DMS79 treated with DMSO at 0.1 percent for 48 hours (cell line): ENCODE data around the gene TOMM6.

ENCODE experiments used
- DNase-seq: peaks from one replicate; lab custom pipeline; 2025; lab: John Stamatoyannopoulos, UW

TOMM6 gene

GRCh38 chr6:41787219-41787917, at the start of gene TOMM6:
TSS of gene TOMM6 (plus strand) at chr6:41787694. CDS start at chr6:41787698, 4 bp downstream.
- peak; percentile 88 for DNase-seq

- no peak for DNase-seq
These were observed 48.5 kb upstream of the TOMM6 start for GRCh38 chr6:41739041-41739440.

DNA sequence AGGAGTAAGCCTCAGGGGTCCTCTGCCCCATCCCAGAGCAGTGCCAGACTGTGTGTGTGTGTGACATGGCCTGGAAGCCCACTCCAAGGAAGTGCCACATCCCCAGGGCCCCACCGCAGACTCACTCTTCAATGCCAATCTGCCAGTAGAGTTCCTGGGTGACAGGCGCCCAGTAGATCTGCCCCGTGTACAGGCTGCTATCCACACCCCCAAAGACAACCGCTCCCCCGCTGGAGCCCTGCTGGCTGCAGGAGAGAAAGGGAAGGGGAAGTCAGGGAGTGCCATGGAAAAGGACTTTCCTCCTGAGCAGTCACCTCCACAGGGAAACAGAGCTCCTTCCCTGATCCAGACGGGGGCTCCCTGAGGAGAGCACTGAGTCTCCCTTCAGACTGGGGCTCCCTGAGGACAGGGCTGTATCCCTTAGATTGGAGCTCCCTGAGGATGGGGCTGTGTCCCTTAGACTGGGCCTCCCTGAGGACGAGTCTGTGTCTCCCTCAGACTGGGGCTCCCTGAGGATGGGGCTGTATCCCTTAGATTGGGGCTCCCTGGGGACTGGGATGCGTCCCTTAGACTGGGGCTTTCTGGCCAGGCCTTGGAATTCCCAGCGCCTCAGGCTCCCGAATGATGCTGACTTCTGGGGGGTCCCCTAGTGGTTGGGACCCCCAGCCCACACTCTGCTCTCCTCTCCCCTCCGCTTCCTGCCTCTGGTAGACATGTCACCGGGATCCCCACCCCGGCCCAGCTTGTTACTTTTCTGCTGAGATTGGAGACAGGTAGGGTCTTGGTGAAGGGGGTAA, 46.9 kb upstream of the TOMM6 start:
- no peak for DNase-seq

- no peak for DNase-seq
These were observed 45.6 kb upstream of the TOMM6 start for GRCh38 chr6:41741625-41742490.

GRCh38 chr6:41743406-41744235, 43.9 kb upstream of the TOMM6 start:
- DNase-seq = no peak

GRCh38 chr6:41744236-41744787, 43.2 kb upstream of the TOMM6 start:
- DNase-seq = no peak

- DNase-seq = no peak
These were observed 41.4 kb upstream of the TOMM6 start for GRCh38 chr6:41746107-41746506.

GRCh38 chr6:41747256-41748101, 40.0 kb upstream of the TOMM6 start, which contains the start of gene PGC:
TSS of gene PGC (minus strand) at chr6:41747397. CDS start at chr6:41747334, 63 bp downstream.
- DNase-seq = no peak

DNA sequence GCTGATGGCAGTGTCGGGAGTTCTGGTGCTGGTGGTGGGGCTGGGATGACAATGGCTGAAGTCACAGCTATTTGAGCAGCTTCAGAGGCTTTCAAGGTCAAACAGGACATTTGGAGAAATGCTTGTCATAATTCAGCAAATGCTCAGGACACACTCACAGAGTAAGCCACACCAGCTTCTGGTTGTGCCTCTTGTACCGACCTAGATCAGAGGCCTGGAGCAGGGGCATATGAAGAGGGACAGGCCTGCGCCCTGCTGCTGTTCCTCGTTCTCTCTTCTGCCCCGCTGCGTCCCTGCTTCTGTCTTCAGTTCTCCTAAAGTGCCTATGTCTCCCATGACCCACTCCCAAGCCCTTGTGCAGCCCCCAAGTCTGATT, 39.4 kb upstream of the TOMM6 start:
- DNase-seq = no peak

DNA sequence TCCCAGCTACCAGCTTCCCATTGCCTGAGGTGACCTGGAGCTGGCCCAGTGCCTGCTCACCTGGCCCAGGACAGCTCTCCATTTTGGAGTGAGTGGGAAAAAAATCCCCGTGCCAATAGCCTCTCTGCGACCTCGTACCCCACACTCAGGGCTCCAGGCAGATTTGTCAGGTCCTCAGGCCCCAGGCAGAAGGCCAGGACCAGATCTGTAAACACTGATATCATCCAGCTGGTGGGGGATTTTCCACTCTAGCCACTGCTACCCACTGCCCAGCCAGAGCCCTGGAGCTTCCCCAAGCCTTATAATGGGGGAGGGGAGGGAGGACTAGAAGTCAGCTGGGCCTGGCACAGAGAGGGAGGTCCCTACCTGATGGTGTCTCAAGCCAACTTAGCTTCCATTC, 39.0 kb upstream of the TOMM6 start:
- DNase-seq = no peak

DNA sequence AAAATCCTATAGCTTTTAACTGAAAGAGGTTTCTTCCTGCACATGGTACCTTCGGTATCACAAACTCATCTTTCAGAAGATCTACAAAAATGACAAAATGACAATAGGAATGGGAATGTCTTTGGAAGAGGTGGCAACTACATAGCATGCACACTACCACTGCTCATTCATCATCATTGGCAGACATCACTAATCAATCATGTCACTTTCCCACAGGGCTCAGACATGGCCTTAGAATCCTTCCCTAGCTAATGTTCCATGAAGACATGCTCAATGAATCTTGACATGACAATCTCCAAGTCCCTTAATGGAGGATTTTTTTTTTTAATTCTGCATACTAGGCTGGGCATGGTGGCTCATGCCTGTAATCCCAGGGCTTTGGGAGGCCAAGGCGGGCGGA, 37.1 kb upstream of the TOMM6 start:
- no peak for DNase-seq

DNA sequence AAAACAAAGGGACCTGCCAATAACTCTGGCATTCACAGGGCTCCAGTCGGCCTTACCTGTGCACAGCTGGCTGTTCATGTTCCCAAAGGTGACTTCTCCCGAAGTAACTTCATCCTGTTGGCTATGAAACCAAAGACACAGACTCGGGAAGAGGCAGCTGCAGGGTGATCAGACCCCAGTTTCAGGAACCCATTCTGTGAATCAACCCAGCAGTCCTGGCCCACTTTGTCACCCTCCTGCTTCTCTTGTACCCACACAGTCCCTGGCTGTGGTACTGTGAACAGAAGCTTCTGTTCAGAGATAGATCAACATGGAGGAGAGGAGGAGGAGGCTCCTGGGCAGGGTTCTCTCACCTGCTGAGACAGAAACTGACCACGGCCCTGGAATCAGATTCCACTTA, 31.6 kb upstream of the TOMM6 start:
- no peak for DNase-seq

- DNase-seq = no peak
These were observed 31.1 kb upstream of the TOMM6 start for GRCh38 chr6:41756354-41756753.

GRCh38 chr6:41757271-41757670, 30.2 kb upstream of the TOMM6 start:
- DNase-seq = no peak

DNA sequence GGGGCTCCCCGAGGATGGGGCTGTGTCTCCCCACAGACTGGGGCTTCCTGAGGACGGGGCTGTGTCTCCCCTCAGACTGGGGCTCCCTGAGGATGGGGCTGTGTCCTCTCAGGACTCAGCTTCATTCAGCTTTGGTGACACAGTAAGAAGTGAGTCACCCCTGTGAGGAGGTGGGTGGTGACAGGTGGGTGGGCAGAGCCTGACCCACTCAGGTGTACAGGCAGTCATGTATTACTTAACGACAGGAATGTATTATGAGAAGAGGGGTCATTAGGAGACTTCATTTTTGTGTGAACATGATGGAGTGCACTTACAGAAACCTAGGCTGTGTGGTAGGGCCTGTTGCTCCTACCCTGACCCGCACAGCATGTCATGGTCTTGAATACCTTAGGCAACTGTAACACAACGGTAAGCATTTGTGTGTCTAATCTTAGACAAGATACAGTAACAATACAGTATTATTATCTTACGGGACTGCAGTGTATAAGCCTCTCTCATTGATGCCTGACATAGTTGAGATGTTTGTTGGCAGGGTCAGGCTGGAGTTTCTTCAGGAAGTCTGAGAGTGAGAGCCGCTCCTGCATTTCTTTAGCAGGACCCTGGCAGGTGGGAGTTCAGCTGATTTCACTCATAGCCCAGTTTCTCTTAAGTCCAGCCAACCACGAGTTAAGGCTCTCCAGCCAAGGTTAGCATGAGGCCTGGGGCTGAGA, 29.4 kb upstream of the TOMM6 start:
- no peak for DNase-seq

GRCh38 chr6:41758641-41759035, 28.9 kb upstream of the TOMM6 start:
- no peak for DNase-seq

DNA sequence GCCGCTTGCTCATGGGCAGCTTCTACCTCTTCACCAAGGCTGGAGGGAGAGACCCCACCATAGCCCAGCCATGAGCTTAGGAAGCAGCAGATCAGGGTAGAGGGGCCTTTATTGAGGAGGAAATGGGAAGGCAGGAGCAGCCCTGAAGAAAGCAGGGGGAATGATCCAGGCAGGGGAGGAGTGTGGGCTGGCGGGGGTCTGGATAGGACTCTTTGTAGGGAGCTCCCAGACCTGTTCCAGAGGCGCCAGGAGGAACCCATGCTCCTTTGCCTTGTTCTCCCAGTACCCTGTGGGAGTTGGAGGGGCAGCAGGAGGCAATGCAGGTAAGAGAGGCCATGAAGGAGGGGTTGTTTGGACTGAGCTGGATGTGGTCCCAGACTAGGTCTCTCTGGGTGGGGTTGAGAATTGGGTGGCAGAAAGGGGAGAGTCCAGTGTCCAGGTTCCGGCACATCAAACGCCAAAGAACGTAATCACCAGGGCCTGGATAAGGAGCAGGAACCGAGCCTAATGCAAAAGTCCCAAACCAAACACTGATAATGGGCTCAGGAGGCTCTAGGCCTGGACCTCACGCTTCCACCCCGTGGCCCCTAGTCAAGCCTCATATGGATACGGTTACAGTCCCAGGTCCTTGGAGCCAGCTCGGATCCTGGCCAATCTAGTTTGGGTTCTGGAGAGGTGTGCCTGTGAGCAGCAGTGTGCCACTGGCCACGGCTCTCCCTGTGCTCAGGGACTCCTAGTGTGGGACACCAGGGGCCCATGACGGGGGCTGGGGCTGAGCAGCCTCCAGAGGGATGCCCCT, 28.2 kb upstream of the TOMM6 start:
- DNase-seq = no peak

DNA sequence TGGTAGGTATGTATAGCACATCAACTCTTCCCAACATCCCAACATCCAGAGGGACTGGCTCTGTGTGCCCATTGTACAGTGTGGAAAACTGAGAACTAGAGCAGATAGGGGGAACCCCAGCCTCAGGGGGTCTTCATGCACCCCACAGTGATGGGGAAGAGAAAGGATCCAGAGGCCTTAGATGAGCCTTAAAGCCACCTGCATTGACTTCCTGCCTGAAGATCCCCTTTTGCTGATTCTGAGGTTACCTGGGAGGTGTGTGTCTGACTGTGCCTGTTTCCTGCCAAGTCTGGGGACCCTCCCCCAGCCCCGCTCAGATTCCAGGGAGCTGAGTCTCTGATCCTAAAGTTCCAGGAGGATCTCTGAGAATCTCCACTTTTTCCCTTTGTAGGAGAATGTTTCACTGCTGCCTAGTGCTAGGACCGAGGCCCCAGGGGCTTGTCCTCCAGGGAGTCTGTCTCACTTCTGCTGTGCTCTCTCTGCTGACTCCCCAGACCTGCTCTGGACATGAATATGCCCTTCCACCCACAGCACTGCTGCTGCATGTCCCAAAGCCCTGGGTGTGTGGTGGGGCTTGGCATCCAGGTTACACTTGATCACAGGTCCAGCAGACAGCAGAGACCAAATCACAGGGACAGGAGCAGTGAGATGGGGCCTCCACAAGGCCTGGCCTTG, 27.5 kb upstream of the TOMM6 start:
- DNase-seq = no peak
